Hematopoietic multipotent progenitor cell treated with erythropoietin and hydrocortisone succinate and interleukin-3 and kit ligand, for 15 days (in vitro differentiated cells): ENCODE results near the gene TMPRSS15.
"Not testable (repeated sequence)": the region's sequence is repeated elsewhere in the genome, so short reads cannot be mapped to it uniquely, and the experiment has no call there.

Experiments
- DNase-seq: peaks from one replicate; pipeline ENCODE4 v3.0.0-alpha.2; 2015; ENCODE audit warnings: low spot score

Gene TMPRSS15

GRCh38 chr21:18403735-18404450, at the start of gene TMPRSS15:
TSS of gene TMPRSS15 (minus strand) at chr21:18403785. CDS start at chr21:18403622, 163 bp downstream.
- no peak for DNase-seq

- no peak for DNase-seq
Measured at GRCh38 chr21:18451670-18452069, 48.1 kb upstream of the TMPRSS15 start.

- no peak for DNase-seq
Measured at GRCh38 chr21:18449605-18450550, 46.3 kb upstream of the TMPRSS15 start.

DNA sequence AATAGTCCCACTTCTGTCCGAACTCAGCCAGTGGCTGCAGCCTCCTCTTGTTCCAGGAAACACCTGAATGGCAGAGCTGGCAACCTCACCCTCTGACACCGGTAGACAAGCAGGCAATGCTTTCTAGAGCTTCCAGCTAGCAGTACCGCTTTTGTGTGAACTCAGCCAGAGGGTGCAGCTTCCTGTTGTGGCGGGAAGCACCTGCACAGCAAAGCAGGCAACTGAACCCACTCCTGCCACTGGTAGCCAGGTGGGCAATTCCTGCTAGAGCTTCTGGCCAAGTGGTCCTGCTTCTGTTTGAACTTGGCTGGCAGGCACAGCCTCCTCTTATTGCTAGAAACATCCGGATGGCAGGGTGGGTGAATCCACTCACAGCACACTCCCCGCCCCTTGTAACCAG, 40.1 kb upstream of the TMPRSS15 start:
- DNase-seq, result no peak

DNA sequence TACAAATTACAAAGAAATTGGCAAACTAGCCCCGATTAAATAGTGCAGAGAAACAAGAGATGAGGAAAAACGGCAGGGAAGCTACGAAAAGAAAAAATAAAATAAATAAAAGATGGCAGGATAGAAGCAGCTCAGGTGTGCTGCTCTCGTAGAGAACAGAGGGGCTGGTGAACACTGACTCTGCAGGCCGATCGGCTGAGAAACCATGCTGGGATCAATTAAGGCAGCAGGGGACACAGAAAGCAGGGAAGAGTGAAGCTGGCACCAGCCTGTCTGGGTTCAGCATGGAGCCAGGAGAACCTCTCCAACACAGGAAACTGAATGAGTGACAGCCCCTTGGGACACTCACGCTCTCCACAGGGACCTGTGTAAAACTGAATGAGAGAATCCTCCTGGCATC, 39.5 kb upstream of the TMPRSS15 start:
- no peak for DNase-seq

DNA sequence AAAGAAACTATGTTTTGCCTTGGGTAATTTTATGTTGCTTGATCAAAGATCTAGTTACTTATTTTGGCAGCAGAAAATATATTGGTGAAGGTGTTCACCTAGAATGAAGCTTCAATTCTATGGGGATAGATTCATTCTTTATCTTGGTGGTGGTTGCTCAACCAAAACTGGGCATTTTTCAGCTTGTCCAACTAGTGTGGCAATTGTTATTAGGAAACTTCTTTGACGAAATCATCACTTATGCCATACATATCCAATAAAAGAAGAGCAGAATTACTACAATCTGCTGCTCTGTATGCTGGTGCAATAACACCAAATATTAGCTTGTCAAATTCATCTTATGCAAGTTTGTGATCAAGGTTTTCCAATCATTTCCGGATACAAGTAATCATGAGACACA, 26.8 kb upstream of the TMPRSS15 start:
- no peak for DNase-seq

DNA sequence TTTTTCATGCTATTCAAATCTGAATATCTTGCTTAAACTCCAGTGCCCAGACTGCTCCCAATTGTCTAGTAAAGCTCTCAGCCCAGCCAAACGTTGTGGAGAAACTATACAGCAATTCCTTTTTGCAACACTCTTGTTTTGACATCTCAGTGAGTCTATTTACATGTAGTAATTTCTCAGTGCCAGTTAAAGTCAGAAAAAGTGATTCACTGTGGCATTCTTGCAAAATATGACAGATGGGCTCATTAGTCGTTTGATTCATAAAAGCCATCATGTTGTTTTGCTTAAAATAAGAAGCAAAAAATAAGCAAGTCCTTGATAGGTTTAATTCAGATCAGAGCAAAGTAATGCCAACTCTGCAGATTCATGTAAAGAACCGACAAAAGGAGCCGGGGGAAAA, 20.7 kb upstream of the TMPRSS15 start:
- no peak for DNase-seq

GRCh38 chr21:18417141-18417790, 13.7 kb upstream of the TMPRSS15 start:
- no peak for DNase-seq

DNA sequence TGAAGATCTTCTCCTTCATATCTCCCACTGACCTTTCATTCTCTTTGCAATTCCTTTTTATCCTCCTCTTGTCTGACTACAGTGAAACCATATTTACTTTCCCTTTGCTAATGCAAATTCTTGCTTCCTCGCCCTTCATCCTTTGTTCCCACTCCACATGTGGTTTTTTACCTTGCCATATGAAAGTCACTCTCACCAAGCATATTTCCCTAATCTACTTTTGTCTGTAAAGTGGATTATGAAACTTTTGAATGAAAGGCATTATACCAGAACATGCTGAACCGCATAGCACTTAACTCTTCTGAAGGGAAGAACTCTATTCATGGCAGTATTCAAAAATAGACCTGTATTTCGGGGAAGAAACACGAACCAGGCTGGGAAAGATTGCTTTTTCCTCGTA, 8.0 kb upstream of the TMPRSS15 start:
- no peak for DNase-seq

GRCh38 chr21:18409579-18409978, 6.0 kb upstream of the TMPRSS15 start:
- no peak for DNase-seq

DNA sequence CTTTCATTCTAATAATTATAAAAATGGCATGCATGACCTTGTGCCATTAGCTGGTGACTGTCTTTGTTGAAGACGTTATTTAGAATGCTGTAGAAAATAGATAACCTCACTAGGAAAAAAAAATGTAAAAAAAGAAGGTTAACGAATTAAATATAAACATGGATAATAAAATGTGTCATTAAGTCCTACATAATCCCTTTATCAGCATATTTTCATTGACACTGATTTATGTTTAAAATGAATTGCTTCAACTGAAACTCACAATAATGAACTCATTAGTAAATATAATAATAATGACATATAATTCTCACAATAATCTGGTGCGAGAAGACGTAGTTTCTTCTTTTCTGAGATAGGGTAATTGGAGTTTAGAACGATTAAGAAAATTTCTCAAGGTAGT, 4.7 kb downstream of the TMPRSS15 start:
- no peak for DNase-seq

DNA sequence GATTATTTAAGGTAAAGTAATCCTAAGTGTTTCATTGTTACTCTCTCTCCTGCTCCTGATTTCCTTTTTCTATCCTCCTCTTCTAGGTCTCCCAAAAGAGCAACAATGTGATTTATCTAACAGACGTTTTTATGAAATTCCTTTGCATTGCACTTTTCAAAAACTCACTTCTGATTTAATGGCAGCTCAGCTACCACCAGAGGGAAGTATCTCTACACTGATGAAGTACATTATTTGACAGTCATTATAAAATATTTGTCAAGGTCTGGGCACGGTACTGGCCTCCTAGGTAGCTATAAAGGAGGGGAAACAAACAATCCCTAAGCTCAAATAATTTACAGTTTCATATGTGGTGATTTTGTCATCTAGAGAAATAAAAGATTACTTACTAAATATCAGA, 15.6 kb downstream of the TMPRSS15 start:
- DNase-seq, result no peak

- no peak for DNase-seq
Measured at GRCh38 chr21:18384771-18385170, 18.8 kb downstream of the TMPRSS15 start.

GRCh38 chr21:18382934-18383619, 20.5 kb downstream of the TMPRSS15 start:
- not testable (repeated sequence) for DNase-seq

DNA sequence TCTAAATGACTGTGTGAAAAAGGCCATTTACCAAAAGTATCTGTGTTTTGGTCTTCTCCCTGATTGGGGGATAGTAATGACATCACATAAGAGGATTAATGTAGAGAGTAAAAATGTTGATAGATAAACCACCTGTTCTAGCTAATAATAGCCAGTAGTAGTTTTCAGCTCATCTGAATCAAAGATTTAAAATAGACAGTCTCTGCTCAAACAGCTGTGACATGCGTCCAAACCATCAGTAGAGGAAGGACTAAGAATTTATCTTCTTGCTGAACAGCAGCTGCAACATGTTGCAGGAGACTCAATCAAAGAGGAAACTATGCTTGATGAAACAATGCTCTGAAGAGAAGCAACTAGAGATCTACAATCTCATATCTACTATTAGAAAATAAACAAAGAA, 21.4 kb downstream of the TMPRSS15 start:
- DNase-seq, result no peak

DNA sequence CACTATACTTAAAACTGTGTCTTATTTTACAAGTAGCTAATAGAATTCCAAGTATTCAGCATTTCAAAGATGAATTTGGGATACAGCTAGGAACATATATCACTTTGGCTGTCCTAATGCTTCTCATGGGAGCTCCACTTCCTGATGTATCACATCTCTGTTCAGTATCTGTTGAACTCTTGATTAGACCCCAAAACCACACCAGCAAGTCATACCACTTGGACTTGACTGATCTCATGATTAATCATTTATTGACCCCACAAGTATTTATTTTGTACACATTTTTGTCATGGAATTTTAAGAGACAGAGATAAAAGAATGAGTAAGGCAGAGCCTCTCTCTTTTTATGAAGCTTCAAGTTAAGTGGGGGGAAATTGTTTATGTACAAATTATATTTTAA, 30.0 kb downstream of the TMPRSS15 start:
- no peak for DNase-seq

GRCh38 chr21:18370301-18370700, 33.3 kb downstream of the TMPRSS15 start:
- no peak for DNase-seq

DNA sequence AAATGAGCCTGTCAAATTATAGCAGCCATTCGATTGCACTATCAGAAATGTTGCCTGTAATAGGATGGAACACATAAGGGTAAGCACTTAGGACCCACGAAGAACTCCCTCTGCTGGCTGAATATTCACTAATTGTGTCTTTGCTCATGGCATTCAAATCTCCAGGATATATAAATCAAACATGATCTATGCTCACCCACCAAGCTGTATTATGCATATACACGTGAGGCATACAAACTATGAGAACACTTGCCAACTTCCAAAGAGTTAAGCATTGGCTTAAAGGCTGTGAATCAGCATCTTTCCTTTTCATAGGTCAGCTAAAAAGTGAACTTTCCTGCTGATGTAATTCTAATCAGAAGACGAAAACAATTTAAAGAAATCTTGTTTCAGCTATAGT, 34.5 kb downstream of the TMPRSS15 start:
- DNase-seq, result no peak

GRCh38 chr21:18368205-18368604, 35.4 kb downstream of the TMPRSS15 start:
- no peak for DNase-seq

DNA sequence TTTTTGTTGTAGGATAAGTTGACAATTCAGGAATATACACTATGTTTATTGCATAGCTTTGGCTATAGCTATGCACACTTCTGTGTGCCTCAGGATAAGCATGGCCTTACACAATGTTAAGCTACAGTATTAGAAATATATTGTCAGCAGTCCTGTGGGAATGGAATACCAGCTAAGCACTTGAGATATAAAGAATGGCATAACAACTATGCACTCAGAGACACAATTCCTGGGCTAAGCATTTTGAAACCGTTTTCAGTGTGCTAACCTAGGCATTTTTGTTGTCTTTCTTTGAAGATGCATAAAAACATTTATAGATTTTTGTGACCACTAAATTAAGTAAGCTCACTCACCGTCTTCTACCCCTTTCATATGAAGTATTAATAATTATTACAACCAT, 46.8 kb downstream of the TMPRSS15 start:
- no peak for DNase-seq

GRCh38 chr21:18354947-18355346, 48.6 kb downstream of the TMPRSS15 start:
- no peak for DNase-seq

DNA sequence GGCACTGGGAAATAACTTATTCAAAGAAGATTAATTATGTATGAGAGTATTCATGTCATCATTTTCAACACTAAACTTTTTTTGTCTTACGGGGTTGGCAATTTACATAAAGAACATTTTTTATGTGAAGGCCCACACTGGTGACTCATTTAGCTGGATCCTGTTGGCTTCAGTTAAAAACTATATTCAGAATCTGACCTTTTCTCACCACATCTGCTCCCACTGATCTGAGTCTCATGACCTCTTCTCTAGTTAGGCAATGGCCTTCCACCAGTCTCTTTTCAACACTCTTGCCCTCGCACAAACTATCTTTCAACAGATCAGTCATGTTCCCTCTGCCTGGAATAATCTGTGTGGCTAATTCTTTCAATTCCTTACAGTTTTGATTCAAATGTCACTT, 53.4 kb downstream of the TMPRSS15 start:
- DNase-seq, result no peak
